AG20443 (cell line): ENCODE results near the gene SDCBP2.
"Not testable (repeated sequence)": the region's sequence is repeated elsewhere in the genome, so short reads cannot be mapped to it uniquely, and the experiment has no call there.

Experiments used
- DNase-seq: peaks from one replicate; pipeline ENCODE4 v3.0.0; 2012; ENCODE audit warnings: low spot score, mixed read lengths

Gene SDCBP2

GRCh38 chr20:1357921-1358671 is 29.2 kb upstream of the SDCBP2 start:
- no peak for DNase-seq

- DNase-seq = no peak
Observed at GRCh38 chr20:1353956-1354355, 25.0 kb upstream of the SDCBP2 start.

GRCh38 chr20:1346315-1346969 is 17.5 kb upstream of the SDCBP2 start:
- DNase-seq = no peak

- DNase-seq = no peak
Observed at GRCh38 chr20:1345756-1346093, 16.8 kb upstream of the SDCBP2 start.

GRCh38 chr20:1345030-1345755 is 16.3 kb upstream of the SDCBP2 start:
- DNase-seq = no peak

- DNase-seq = not testable (repeated sequence)
Observed at GRCh38 chr20:1343446-1344124, 14.6 kb upstream of the SDCBP2 start.

- DNase-seq = peak; percentile 39
Observed at GRCh38 chr20:1341561-1342265, 12.8 kb upstream of the SDCBP2 start.

GRCh38 chr20:1338801-1339200 is 9.9 kb upstream of the SDCBP2 start:
- DNase-seq = peak; percentile 50

- DNase-seq = no peak
Observed at GRCh38 chr20:1338096-1338495, 9.2 kb upstream of the SDCBP2 start.

- DNase-seq = no peak
Observed at GRCh38 chr20:1337441-1337840, 8.5 kb upstream of the SDCBP2 start.

- peak; percentile 54 for DNase-seq
Observed at GRCh38 chr20:1336699-1337367, 7.9 kb upstream of the SDCBP2 start.

GRCh38 chr20:1335961-1336698 is 7.2 kb upstream of the SDCBP2 start:
- no peak for DNase-seq

- DNase-seq = no peak
Observed at GRCh38 chr20:1334761-1335160, 5.8 kb upstream of the SDCBP2 start.

GRCh38 chr20:1334370-1334731 is 5.4 kb upstream of the SDCBP2 start:
- no peak for DNase-seq

- DNase-seq = peak; percentile 1
Observed at GRCh38 chr20:1333462-1334369, 4.8 kb upstream of the SDCBP2 start.

GRCh38 chr20:1332749-1333300 is 3.9 kb upstream of the SDCBP2 start:
- peak; percentile 1 for DNase-seq

- no peak for DNase-seq
Observed at GRCh38 chr20:1331801-1332453, 3.0 kb upstream of the SDCBP2 start.

- peak; percentile 2 for DNase-seq
Observed at GRCh38 chr20:1331101-1331500, 2.2 kb upstream of the SDCBP2 start.
